ENCODE data around the gene FRY.

FRY gene

DNA sequence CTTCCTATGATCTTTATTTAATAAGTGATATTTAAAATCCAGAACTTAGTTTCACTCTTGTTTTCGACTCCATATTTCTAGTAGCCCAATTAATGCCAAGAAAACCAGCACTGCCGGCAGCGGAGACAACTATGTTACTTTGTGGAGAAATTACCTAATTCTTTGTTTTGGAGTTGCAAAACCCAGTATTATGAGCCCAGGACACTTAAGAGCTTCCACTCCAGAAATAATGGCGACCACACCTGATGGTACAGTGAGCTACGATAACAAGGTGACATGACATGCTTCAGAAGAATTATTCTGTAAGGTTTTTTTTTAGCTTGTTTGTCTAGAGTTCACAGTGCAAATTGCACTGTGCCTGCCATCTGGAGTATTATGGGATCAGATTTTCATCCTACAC, 147.2 kb downstream of the FRY start:
- no peak for DNase-seq

DNA sequence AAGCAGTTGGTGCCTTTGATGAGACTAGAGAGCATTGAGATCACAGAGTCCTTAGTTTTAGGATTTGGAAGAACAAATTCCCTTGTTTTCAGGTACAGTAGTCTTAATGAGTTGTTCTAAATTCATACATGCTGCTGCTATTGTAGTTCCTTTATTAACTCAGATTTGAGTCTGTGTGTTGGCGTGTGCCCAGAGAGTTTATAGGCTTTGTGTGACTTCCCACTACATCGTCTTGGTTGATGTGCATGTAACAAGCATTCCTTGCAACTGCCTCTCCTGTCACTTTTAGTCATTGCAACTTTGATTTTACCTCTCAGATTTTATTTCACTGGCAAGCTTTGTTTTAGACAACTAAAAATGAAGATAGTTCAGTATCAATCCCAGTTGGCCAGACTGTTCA, 148.1 kb downstream of the FRY start:
- no peak for DNase-seq

DNA sequence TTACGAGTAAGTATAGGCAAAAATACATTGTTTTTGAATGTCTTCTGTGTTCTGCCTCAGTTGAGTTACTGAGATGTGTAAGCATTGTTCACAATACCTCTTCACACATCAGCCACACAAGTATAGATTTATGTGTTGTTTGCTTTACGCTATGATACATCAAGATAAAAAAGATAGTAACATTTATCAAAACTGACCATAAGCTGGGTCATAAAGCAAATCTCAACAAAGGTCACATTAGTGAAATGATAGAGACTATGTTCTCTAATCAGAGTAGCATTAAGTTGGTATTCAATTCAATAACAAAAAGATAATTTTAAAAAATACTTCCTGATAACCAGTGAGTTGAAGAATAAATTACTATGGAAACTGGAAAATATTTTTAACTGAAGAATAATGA, 156.1 kb downstream of the FRY start:
- DNase-seq = no peak

DNA sequence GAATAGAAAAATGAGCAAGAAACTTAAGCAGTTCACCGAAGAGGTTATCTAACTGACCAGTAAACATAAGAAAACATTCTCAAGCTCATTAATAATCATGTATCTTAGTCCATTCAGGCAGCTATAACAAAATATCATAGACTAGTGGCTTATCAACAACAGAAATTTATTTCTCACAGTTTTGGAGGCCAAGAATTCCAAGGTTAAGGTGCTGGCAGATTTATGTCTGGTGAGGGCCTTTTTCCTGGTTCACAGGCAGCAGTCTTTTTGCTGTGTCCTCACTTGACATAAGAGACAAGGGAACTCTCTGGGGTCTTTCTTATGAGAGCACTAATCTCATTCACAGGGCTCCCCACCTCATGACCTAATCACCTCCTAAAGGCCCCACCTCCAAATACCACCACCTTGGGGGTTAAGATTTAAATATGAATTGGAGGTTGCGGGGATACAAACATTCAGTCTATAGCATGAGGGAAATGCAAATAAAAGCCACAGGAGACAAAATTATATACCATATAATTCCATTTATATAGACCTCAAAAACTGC, 160.0 kb downstream of the FRY start:
- DNase-seq = no peak

DNA sequence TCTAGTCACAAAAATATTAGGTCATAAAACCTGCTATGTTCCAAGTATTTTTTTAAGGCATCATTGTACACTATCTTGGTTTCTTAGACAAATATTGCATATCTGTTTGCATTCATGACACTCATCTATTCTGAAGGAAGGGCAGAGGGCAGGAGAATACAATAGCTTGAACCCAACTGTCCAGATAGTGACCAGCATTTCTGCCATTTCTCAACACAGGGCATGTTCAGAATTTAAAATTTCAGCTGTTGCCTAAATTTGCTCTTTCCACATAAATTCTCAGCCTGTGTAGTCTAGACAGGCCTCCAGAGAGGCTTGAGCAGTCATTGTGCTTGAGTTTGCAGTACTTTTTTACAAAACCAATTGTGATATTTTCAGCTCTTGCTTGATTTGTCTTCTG, 164.1 kb downstream of the FRY start:
- no peak for DNase-seq

DNA sequence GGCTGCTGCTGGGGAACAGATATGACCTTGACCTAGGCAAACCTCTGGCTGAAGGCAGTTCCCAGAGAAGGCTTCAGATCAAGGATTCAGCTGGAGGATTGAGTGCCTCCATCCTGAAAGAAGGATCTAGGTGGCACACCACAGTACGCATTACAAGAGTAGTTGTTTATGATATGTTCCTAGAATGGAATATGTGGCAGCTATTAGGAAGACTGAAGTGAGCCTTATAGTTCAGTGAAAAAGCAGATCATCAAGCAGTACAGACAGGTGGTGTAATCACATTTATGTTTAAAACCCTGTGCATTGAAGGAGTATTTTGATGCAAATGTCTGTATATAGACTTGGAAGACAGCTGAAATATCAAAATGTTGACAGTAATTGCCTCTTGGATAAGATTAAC, 167.6 kb downstream of the FRY start:
- no peak for DNase-seq

DNA sequence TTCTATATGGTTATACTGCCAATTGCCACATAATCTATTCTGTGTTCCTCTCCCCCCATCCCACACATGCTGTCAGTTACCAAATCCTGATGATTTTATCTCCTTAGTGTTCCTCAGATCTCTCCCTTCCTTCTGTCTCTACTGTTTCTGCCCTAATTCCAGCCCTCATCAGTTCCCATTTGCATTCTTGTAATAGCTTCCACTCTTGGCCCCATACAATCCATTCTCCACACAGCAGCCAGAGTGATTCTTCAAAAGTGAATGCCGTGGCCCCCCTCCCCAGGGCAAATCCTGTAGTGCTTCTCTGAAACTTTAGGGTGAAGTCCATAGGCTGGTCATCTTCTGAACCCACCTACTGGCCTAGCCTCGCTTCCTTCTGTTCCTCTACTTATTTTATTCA, 169.2 kb downstream of the FRY start:
- no peak for DNase-seq

DNA sequence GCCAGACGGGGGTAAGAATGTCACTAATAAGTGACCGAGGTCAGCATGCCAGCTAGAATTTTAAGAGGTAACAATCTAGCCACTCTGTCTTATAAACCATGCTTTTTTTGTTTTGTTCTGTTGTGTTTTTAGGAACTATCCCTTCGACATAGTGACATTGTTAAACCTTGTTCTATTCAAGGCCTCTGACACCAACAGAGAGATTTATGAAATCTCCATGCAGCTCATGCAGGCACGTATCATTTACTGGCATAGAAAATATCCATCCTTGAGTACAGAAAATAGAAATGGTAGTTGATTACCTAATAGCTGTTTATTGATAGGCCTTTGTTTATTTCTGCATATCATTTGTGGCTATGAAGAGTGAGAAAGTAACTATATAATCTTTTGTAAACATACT, 170.2 kb downstream of the FRY start:
- DNase-seq = no peak

DNA sequence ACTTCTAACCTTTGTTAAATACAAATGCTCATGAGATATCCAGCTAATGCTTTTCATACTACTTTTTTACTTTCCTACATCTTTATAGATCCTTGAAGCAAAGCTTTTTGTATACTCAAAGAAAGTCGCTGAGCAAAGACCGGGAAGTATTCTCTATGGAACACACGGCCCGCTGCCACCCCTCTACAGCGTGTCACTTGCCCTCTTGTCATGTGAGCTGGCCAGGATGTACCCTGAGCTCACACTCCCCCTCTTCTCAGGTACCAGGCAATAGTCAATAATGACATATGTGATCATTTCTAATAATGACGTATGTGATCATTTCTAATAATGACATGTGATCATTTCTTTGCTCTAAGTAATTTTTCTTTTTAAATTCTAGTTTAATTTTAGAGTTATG, 170.7 kb downstream of the FRY start:
- DNase-seq = no peak

DNA sequence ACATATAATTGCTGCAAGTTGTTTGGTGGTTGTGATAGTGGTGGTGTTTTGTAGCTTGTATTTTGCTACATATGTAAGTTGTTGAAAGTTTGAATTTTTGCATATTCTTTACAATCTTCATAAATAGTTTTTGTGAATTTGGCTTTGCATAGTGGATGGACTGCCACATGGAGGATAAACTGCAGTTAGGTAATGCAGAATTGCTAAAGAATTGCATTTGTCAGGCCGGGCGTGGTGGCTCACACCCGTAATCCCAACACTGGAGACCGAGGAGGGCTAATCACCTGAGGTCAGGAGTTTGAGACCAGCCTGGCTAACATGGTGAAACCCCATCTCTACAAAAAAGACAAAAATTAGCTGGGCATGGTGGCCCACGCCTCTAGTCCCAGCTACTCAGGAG, 171.6 kb downstream of the FRY start:
- DNase-seq = no peak

DNA sequence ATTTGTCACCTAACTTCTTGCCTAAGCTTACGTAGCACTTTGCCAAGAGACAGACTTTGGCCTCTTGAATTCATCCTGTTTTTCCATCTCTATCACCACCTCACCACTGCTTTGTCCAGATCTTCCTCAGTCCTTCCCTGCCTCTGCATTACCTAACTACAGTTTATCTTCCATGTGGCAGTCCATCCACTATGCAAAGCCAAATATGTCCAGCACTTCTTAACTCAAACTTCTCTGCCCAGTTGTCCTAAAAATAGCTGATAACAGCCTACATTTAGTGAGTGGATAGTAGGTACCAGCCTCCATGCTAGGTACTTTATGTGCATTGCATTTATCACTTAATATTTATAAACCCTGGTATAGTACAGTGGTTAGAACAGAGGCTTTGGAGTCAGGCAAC, 172.2 kb downstream of the FRY start:
- DNase-seq = no peak

DNA sequence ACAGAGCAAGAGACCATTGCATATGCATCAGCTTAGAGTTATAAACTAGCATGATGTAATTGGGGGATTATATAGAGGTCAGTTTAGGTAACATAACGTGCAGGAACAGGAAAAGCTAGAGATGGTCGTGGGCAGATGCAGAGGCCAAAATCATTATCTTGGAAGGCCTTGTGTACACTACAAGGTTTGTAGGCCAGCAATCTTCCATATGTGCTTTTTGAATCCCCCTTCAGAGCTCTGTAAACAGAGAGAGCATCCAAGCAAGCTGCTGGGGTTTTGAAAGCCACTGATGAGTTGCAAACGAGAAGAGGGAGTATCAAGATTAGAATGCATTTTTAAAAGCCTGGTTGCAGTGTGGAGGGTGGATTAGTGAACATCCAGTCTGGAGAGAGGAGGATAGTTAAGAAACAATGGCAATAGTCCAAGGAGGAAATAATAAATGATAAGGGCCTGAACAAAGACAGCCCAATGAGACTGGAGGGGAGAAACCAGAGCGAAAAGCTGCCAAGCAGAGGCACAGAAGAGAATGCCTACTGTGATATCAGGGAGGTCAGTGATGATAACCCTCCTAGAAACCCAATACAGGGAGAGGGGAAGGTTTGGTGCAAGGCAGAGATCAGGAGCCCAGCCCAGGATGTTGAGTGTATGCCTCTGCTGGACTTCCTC, 174.0 kb downstream of the FRY start:
- no peak for DNase-seq

DNA sequence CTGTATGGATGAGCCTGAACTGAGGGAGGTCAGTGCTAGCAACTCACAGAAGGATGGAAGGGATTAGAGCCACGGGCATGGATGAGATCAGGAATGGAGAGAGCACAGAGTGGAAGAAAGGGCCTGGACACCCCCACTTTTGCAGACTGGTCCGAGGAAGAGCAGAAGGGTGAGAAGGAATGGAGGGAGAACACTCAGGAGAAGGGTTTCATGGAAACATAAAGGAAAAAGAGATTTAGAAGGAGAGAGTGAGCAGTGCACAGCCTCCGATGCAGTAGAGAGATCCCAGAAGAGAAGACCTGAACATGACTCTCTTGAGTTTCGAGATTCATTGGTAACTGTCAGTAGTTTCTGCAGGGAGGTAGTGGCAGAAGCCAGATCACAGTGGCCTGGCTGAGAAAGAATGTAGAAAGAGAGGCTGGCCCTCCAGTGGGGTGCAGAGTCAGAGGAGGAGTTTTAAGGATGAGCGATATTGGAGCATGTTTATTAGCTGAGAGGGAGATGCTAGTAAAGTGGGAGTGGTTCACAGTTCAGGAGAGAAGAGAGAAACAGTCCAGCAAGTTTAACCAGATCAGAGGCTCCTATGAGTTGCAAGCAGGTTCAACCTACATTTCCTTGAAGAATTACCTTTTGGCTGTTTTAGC, 174.6 kb downstream of the FRY start:
- no peak for DNase-seq

DNA sequence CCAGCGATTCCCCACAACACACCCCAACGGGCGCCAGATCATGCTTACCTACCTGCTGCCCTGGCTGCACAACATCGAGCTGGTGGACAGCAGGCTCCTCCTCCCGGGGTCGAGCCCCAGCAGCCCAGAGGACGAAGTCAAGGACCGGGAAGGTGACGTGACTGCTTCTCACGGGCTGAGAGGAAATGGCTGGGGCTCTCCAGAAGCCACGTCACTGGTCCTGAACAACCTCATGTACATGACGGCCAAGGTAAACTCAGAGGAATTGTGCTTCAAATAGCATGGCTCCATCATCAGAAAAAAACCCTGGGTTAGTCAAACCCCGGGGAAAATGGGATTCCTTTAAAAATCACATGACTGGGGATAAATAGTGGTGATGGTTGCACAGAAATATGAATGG, 177.3 kb downstream of the FRY start:
- no peak for DNase-seq

DNA sequence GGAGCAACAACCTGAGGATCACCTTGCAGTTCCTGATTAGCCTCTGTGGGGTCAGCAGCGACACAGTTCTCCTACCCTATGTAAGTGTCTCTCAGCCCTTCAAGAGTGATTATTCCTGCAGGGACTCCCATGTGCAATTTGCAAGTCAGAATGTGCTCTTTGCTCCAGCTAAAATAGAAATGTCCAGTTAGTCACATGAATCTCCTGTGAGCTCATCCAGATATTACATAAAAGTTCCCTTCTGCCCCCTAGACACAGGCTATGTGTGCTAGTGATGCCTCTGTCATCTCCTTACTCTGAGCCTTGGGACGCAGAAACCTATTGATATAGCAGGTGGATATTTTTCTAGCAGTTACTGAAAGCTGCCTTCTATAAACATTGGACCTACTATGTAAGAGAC, 178.1 kb downstream of the FRY start:
- no peak for DNase-seq

DNA sequence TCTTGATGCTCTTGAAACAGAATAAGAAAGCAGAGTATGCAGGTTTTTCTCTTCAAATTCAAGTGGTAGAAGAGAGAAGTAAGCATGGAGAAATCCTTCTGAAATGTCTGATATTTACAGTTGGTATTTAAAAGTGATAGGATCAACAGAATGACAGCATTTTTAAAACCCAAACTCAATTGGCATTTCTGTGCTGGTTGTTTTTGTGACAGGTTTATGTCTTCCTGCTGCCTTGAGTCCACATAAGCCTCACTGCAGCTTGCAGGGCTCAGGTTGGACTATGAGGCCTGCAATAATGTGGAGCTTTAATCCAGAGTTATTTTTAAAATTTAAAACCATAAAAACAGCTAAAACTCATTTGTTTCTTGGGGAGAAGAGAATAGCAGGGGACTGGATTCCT, 178.5 kb downstream of the FRY start:
- DNase-seq = no peak

DNA sequence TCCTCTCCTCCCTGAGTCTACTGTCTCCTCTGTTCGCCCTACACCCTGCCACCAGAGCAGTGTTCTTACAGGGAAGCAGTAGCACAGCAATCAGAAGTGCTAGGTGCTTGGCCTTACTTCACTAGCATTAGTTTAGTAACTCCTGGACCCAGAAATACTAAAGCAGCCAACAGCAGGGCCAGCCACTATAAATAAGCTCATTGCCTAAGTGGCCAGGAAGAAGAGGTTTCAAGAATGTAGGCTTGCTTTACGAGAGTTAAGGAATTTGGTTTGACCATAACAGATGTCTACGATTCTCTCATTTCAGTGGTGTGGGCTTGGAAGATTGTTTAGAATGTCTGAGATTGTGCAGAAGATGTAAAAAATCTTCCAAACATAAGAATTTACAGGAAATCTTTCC, 180.2 kb downstream of the FRY start:
- DNase-seq = no peak

DNA sequence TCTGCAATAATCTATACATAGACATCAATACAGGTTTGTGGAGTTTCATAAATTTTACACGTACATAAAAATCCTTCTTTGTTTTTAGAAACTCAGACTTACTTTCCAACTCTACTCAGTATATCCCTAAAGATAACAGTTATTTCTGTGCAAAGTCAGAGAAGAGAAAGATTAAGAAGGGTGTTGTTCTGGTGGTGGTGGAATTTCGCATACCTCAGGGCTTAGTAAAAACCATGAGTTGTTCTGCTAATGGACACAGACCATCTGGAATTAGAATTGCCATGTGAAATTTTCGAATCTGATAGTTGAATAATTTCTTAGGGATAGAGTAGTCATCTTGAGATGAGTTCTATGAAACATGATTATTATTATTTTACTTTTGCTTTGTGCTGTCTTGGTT, 180.8 kb downstream of the FRY start:
- DNase-seq = no peak

DNA sequence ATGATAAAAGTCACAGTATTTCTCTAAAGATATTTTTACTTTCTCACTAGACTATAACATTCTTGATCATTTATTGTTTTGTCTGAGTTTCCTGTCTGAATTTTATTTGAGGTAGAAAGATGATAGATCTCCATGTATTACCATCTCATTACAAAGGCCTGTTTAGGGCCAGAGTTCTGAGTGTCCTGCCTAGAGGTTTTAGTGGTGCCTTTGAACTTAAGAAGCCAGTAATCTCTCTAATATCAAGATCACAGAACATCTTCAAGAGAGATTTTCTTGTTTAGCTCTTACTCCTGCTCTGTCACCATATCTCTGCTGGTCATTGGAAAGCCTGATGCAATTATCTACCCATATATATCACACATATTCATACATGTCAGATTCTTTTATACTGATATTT, 182.1 kb downstream of the FRY start:
- no peak for DNase-seq

DNA sequence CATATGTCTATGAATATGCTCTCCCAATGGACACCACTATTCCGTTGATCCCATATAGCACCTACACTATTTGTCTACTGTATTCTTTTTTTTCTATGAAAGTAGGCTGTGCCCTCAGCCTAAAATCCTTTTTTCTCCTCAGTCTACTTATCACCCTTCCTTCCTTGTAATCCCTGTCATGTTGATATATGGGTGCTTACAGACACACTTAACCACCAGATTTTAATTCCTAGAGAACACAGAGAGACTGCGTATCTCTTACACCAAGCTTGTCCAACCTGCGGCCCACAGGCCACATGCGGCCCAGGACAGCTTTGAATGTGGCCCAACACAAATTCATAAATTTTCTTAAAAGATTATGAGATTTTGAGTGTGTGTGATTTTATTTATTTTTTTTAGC, 182.5 kb downstream of the FRY start:
- no peak for DNase-seq

DNA sequence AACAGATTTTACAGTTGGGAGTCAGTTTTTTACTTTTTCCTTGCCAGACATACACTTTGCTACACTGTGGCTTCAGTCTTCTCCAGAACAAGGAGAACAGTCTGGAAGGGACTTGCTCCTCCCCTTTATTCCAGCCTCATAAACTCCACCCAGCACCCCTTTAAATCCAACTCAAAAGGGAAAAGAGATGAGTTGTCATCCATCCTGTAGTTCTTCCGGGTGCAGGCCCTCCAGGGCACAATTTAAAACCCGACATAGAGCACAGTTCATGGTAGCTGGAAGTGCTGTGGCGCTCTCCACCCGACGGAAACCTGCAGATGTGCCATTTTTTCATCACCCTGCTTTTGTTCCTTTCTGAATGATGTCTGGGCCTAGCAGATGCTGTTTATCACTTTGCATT, 184.7 kb downstream of the FRY start:
- no peak for DNase-seq

DNA sequence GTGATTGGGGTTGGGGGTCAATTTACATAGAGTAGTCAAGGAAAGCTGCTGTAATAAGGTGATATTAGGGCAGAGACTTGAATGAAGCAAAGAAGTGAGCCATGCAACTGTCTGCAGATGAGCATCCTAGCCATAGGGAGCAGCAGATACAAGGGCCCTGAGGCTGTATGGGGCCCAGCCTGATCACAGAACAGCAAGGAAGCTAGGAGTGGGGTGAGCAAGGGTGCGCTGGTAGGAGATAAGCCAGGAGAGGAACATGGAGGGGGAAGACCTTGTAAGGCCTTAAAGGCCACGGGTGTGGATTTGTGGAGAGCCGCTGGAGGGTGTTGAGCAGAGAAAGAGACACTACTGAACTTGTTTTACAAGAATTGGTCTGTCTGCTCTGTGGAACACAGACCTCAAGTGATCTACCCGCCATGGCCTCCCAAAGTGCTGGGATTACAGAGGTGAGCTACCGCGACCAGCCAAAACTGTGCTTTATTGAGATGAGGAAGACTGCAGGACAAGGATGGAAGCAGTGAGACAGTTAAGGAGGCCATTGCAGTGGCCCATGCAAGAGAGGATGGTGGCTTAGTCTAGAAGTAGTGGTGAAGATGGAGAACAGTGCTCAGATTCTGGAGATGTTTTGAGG, 190.6 kb downstream of the FRY start:
- no peak for DNase-seq

DNA sequence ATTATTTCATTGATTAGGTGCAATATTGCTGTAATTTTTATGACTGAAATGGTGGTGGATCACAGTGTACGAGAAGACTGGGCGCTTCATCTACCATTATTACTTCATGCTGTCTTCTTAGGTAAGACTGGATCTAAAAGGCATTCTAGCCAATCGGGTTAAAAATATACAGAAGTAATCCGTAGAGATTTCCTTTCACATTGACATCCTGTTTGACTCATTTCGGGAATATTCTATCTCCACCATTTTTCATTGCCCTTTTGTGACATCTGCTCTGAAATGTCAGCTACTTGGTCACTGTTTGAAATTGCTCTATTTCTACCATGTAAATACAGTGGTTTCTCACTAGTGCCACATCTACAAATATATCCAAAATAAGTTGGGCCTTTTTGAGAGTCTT, 193.3 kb downstream of the FRY start:
- no peak for DNase-seq

DNA sequence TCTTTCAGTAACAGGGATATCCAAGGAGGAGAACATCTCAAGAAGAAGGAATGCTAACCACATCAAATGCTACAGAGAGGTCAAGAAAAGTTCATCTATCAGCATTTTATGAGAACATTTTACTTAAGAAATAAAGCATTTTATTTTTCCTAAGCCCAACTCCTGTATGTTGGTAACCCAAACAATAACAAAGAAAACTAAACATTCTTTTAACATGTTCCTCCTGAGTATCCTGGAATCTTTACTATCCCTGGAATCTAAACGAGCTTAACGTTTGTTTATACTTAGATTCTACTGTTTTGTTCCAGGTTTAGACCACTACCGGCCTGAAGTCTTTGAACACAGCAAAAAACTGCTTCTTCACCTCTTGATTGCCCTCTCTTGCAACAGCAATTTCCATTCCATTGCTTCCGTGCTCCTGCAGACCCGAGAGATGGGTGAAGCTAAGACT, 193.9 kb downstream of the FRY start:
- DNase-seq = no peak
